Neural cell (in vitro differentiated cells): ENCODE results near the gene BMP4.

Experiments used
- CTCF ChIP-seq: fragments of 450-650 bp; IDR thresholded peaks from 2 replicates; pipeline ENCODE4 v1.5.1; 2014; ENCODE audit warnings: antibody characterized with exemption, mild to moderate bottlenecking, moderate library complexity; ENCODE audit not compliant: poor library complexity, severe bottlenecking
- EP300 ChIP-seq: fragments of 450-650 bp; conservative IDR thresholded peaks from 2 replicates; pipeline ENCODE4 v1.6.1; 2014; ENCODE audit warnings: antibody characterized with exemption, mild to moderate bottlenecking, moderate library complexity; ENCODE audit not compliant: poor library complexity, severe bottlenecking
- POLR2AphosphoS5 ChIP-seq: IDR thresholded peaks from 2 replicates; pipeline ENCODE4 v1.6.1; 2012

- TF ChIP-seq POLR2AphosphoS5 (no peak), CTCF (no peak), EP300 (no peak)
Observed at GRCh38 chr14:53983112-53983511, 26.5 kb upstream of the BMP4 start.
